Measurements from ENCODE around the gene BCL2L12. TPM values are rescaled to one million over a fixed set of nuclear protein-coding genes. Genes with fewer than 3 reads are reported as not detected.

The BCL2L12 gene
- total and polyA plus RNA-seq, 5 experiments from 2014 or later = 19.3 to 24.0 (median 20.6) TPM

GRCh38 chr19:49657493-49658138 is 8.1 kb upstream of the BCL2L12 start:
- POLR2A ChIA-PET = interaction anchor here (2.0 kb wide), 1 partner anchor 15 kb away, joined by 9 read pairs; the partner anchor contains the start of gene SCAF1
- no peaks in the 10 kb centered on the region for H3K27me3 Mint-ChIP-seq

GRCh38 chr19:49658139-49658517 is 7.6 kb upstream of the BCL2L12 start:
- no peaks in the 10 kb centered on the region for H3K27me3 Mint-ChIP-seq
- H3K9me3 Mint-ChIP-seq = no peaks in the 10 kb centered on the region
- H3K36me3 Mint-ChIP-seq = peaks cover 0 to 53% (median 12%) of the 10 kb centered on the region in 3 donors
- no peak for DNase-seq
- H3K4me3 Mint-ChIP-seq = no peak overlapping the region
- H3K27ac Mint-ChIP-seq = peak overlapping the region in 1 of 10 donors; percentile 52
- no peak for ATAC-seq
- POLR2A ChIA-PET = interaction anchor here (1.1 to 2.0 kb wide), 2 partner anchors 16 to 41 kb away, joined by 4 to 9 read pairs; partner anchors contain the start of gene SCAF1
- peaks cover 2 to 32% (median 12%) of the 10 kb centered on the region in 4 donors for H3K4me1 Mint-ChIP-seq

More at GRCh38 chr19:49657493-49658138, 8.1 kb upstream of the BCL2L12 start:
- Mint-ChIP-seq H3K27ac (peak overlapping the region in 7 of 10 donors; percentile 22 to 87 (median 52)), H3K4me1 (peaks cover under 1 to 27% (median 8%) of the 10 kb centered on the region in 4 donors), H3K36me3 (peaks cover 0 to 56% (median 12%) of the 10 kb centered on the region in 3 donors), H3K4me3 (no peak overlapping the region), H3K9me3 (no peaks in the 10 kb centered on the region)
- ATAC-seq (no peak), DNase-seq (no peak)

GRCh38 chr19:49658566-49659442 is 6.9 kb upstream of the BCL2L12 start:
- ATAC-seq (no peak), DNase-seq (no peak)
- POLR2A ChIA-PET = interaction anchor here (0.7 to 2.0 kb wide), 4 partner anchors 17 to 41 kb away, joined by 3 to 9 read pairs (median 4); partner anchors contain the start of genes PRMT1 and SCAF1
- peak overlapping the region in 2 of 10 donors; percentile 27 to 51 for H3K27ac Mint-ChIP-seq
- no peaks in the 10 kb centered on the region for H3K9me3 Mint-ChIP-seq
- H3K27me3 Mint-ChIP-seq = no peaks in the 10 kb centered on the region
- H3K36me3 Mint-ChIP-seq = peaks cover 0 to 51% (median 12%) of the 10 kb centered on the region in 3 donors
- peaks cover 2 to 37% (median 17%) of the 10 kb centered on the region in 4 donors for H3K4me1 Mint-ChIP-seq
- no peak overlapping the region for H3K4me3 Mint-ChIP-seq

- peaks cover 0 to 42% (median 10%) of the 10 kb centered on the region in 3 donors for H3K36me3 Mint-ChIP-seq
- H3K4me3 Mint-ChIP-seq = no peak overlapping the region
- no peak for DNase-seq
- POLR2A ChIA-PET = interaction anchor here (0.7 kb wide), 2 partner anchors 20 to 59 kb away, joined by 3 to 4 read pairs; partner anchors contain the start of gene RRAS
- no peaks in the 10 kb centered on the region for H3K27me3 Mint-ChIP-seq
- no peak for ATAC-seq
- peak overlapping the region in 5 of 10 donors; percentile 51 to 83 (median 62) for H3K27ac Mint-ChIP-seq
- H3K9me3 Mint-ChIP-seq = no peaks in the 10 kb centered on the region
- peaks cover 12 to 44% (median 25%) of the 10 kb centered on the region in 4 donors for H3K4me1 Mint-ChIP-seq
These were observed 5.3 kb upstream of the BCL2L12 start for GRCh38 chr19:49660338-49660961.

GRCh38 chr19:49662011-49662410 is 3.7 kb upstream of the BCL2L12 start:
- ATAC-seq (no peak), DNase-seq (no peak)
- Mint-ChIP-seq H3K9me3 (no peaks in the 10 kb centered on the region), H3K4me1 (peaks cover 23 to 57% (median 39%) of the 10 kb centered on the region in 4 donors), H3K27me3 (no peaks in the 10 kb centered on the region), H3K27ac (peak overlapping the region in 2 of 10 donors; percentile 22 to 68), H3K36me3 (peaks cover 0 to 31% (median 10%) of the 10 kb centered on the region in 3 donors), H3K4me3 (peak overlapping the region in 1 of 10 donors; percentile 11)
- POLR2A ChIA-PET = interaction anchor here (0.6 to 5.6 kb wide), 5 partner anchors 15 to 192 kb away, joined by 3 to 98 read pairs (median 4); partner anchors contain the start of genes PRMT1, RRAS and SCAF1

- DNase-seq (no peak), ATAC-seq (no peak)
- Mint-ChIP-seq H3K27me3 (no peaks in the 10 kb centered on the region), H3K4me3 (peak overlapping the region; percentile 55 to 100 (median 98)), H3K36me3 (peaks cover 0 to 27% (median 8%) of the 10 kb centered on the region in 3 donors), H3K9me3 (no peaks in the 10 kb centered on the region), H3K4me1 (peaks cover 23 to 62% (median 44%) of the 10 kb centered on the region in 4 donors), H3K27ac (peak overlapping the region; percentile 96 to 100 (median 98))
- POLR2A ChIA-PET = interaction anchor here (1.2 to 5.6 kb wide), 9 partner anchors 13 to 168 kb away, joined by 4 to 98 read pairs (median 15); partner anchors contain the start of genes AP2A1, NOSIP, PRMT1 and PRR12
These were observed 2.5 kb upstream of the BCL2L12 start for GRCh38 chr19:49663224-49663623.

- H3K4me3 Mint-ChIP-seq = peak overlapping the region; percentile 96 to 100 (median 99)
- peaks cover 0 to 25% (median 8%) of the 10 kb centered on the region in 3 donors for H3K36me3 Mint-ChIP-seq
- no peaks in the 10 kb centered on the region for H3K9me3 Mint-ChIP-seq
- peak; percentile 67 to 68 for ATAC-seq
- peaks cover 23 to 59% (median 44%) of the 10 kb centered on the region in 4 donors for H3K4me1 Mint-ChIP-seq
- no peaks in the 10 kb centered on the region for H3K27me3 Mint-ChIP-seq
- peak; percentile 77 to 97 (median 88) for DNase-seq
- H3K27ac Mint-ChIP-seq = peak overlapping the region; percentile 96 to 100 (median 98)
- POLR2A ChIA-PET = interaction anchor here (0.5 to 5.6 kb wide), 21 partner anchors 9 to 720 kb away, joined by 3 to 98 read pairs (median 5); partner anchors contain the start of genes AKT1S1, AP2A1, CD37 and GYS1
These were observed 1.3 kb upstream of the BCL2L12 start for GRCh38 chr19:49664171-49665035.

- DNase-seq (peak in 1 of 10 donors; percentile 33), ATAC-seq (peak in 1 of 2 donors; percentile 1)
- peak overlapping the region; percentile 96 to 100 (median 99) for H3K4me3 Mint-ChIP-seq
- no peaks in the 10 kb centered on the region for H3K9me3 Mint-ChIP-seq
- POLR2A ChIA-PET = interaction anchor here (0.6 to 5.6 kb wide), 15 partner anchors 10 to 681 kb away, joined by 3 to 98 read pairs (median 7); partner anchors contain the start of genes AKT1S1, CD37, GYS1 and NOSIP
- H3K27me3 Mint-ChIP-seq = no peaks in the 10 kb centered on the region
- peak overlapping the region; percentile 94 to 100 (median 98) for H3K27ac Mint-ChIP-seq
- peaks cover 0 to 24% (median 8%) of the 10 kb centered on the region in 3 donors for H3K36me3 Mint-ChIP-seq
- peaks cover 23 to 57% (median 44%) of the 10 kb centered on the region in 4 donors for H3K4me1 Mint-ChIP-seq
These were observed 740 bp upstream of the BCL2L12 start for GRCh38 chr19:49665036-49665350.

- ATAC-seq (peak; percentile 7 to 11), DNase-seq (no peak)
- H3K9me3 Mint-ChIP-seq = no peaks in the 10 kb centered on the region
- no peaks in the 10 kb centered on the region for H3K27me3 Mint-ChIP-seq
- H3K27ac Mint-ChIP-seq = peak overlapping the region; percentile 94 to 100 (median 98)
- POLR2A ChIA-PET = interaction anchor here (1.1 to 5.6 kb wide), 7 partner anchors 10 to 170 kb away, joined by 6 to 98 read pairs (median 24); partner anchors contain the start of genes NOSIP, PRMT1, PRR12 and PRRG2
- peaks cover 23 to 51% (median 42%) of the 10 kb centered on the region in 4 donors for H3K4me1 Mint-ChIP-seq
- H3K4me3 Mint-ChIP-seq = peak overlapping the region; percentile 96 to 100 (median 99)
- peaks cover 0 to 20% (median 8%) of the 10 kb centered on the region in 3 donors for H3K36me3 Mint-ChIP-seq
These were observed 349 bp downstream of the BCL2L12 start for GRCh38 chr19:49666120-49666444.

GRCh38 chr19:49667473-49667872 is 1.7 kb downstream of the BCL2L12 start:
- H3K27me3 Mint-ChIP-seq = no peaks in the 10 kb centered on the region
- peak overlapping the region in 8 of 10 donors; percentile 29 to 97 (median 56) for H3K27ac Mint-ChIP-seq
- ATAC-seq (no peak), DNase-seq (no peak)
- H3K4me3 Mint-ChIP-seq = peak overlapping the region in 8 of 10 donors; percentile 34 to 100 (median 96)
- peaks cover 28 to 49% (median 46%) of the 10 kb centered on the region in 4 donors for H3K4me1 Mint-ChIP-seq
- H3K9me3 Mint-ChIP-seq = no peaks in the 10 kb centered on the region
- peaks cover 0 to 13% (median 0%) of the 10 kb centered on the region in 3 donors for H3K36me3 Mint-ChIP-seq
- POLR2A ChIA-PET = interaction anchor here (0.5 to 1.3 kb wide), 2 partner anchors 9 to 77 kb away, joined by 3 to 6 read pairs; partner anchors contain the start of gene PRMT1

GRCh38 chr19:49669516-49669915 is 3.8 kb downstream of the BCL2L12 start:
- H3K4me3 Mint-ChIP-seq = peak overlapping the region in 1 of 10 donors; percentile 10
- POLR2A ChIA-PET = interaction anchor here (1.3 to 1.6 kb wide), 2 partner anchors 27 to 29 kb away, joined by 3 read pairs; partner anchors contain the start of genes RRAS and SCAF1
- H3K4me1 Mint-ChIP-seq = peaks cover 24 to 35% (median 31%) of the 10 kb centered on the region in 4 donors

More at GRCh38 chr19:49669516-49669915, 3.8 kb downstream of the BCL2L12 start:
- Mint-ChIP-seq H3K27me3 (no peaks in the 10 kb centered on the region), H3K27ac (peak overlapping the region in 1 of 10 donors; percentile 15), H3K36me3 (peaks cover 0 to 13% (median 0%) of the 10 kb centered on the region in 3 donors), H3K9me3 (peaks cover 0 to 1% (median 0%) of the 10 kb centered on the region in 9 donors)
- DNase-seq (no peak), ATAC-seq (no peak)
